SK-N-SH treated with all-trans-retinoic acid at 6 μM for 48 hours (cell line): ENCODE data around the gene PDIA3.

Experiments
- ATAC-seq: fragments of 200-7000 bp; cut with Tn5 transposase; 3 replicates; pipeline ENCODE4 v1.9.1; 2020; ENCODE audit warnings: mild to moderate bottlenecking, moderate library complexity
- ARNTL ChIP-seq: fragments of 450-650 bp; formaldehyde crosslinking; IDR thresholded peaks from 2 replicates; pipeline ENCODE4 v1.5.0; 2020; ENCODE audit warnings: low read depth, mild to moderate bottlenecking, moderate library complexity, borderline replicate concordance
- ESRRG ChIP-seq: fragments of 250-450 bp; sonication (Bioruptor Pico); IDR thresholded peaks from 2 replicates; pipeline ENCODE4 v1.6.1; 2021; ENCODE audit warnings: mild to moderate bottlenecking
- GLIS3 ChIP-seq: fragments of 250-450 bp; sonication (Bioruptor Pico); IDR thresholded peaks from 2 replicates; pipeline ENCODE4 v1.5.0; 2020; ENCODE audit warnings: mild to moderate bottlenecking, moderate library complexity
- ISL1 ChIP-seq: fragments of 250-450 bp; sonication (Bioruptor Pico); IDR thresholded peaks from 2 replicates; pipeline ENCODE4 v2.1.2; 2022; ENCODE audit warnings: mild to moderate bottlenecking, moderate library complexity
- OSR1 ChIP-seq: fragments of 250-450 bp; sonication (Bioruptor Pico); IDR thresholded peaks from 2 replicates; pipeline ENCODE4 v1.8.0; 2022; ENCODE audit warnings: moderate library complexity, mild to moderate bottlenecking, inconsistent platforms
- PPARA ChIP-seq: fragments of 250-450 bp; sonication (Bioruptor Pico); IDR thresholded peaks from 2 replicates; pipeline ENCODE4 v1.5.0; 2020; ENCODE audit warnings: mild to moderate bottlenecking, borderline replicate concordance
- TCF4 ChIP-seq: fragments of 250-450 bp; sonication (Bioruptor Pico); IDR thresholded peaks from 2 replicates; pipeline ENCODE4 v1.8.0; 2021; ENCODE audit warnings: mild to moderate bottlenecking, moderate library complexity, borderline replicate concordance
- ZC3H10 ChIP-seq: fragments of 250-450 bp; sonication (Bioruptor Pico); IDR thresholded peaks from 2 replicates; pipeline ENCODE4 v1.5.1; 2021; ENCODE audit warnings: mild to moderate bottlenecking, moderate library complexity
- ZNF565 ChIP-seq: fragments of 450-650 bp; formaldehyde crosslinking; conservative IDR thresholded peaks from 2 replicates; pipeline ENCODE4 v1.5.0; 2020; ENCODE audit warnings: low read depth, mild to moderate bottlenecking, moderate library complexity
- ZNF8 ChIP-seq: fragments of 450-650 bp; formaldehyde crosslinking; IDR thresholded peaks from 2 replicates; pipeline ENCODE4 v1.5.0; 2020; ENCODE audit warnings: mild to moderate bottlenecking, moderate library complexity
- TF ChIP-seq, protein P1 (sequence below): fragments of 250-450 bp; sonication (Bioruptor Pico); IDR thresholded peaks from 2 replicates; pipeline ENCODE4 v1.8.0; 2020; ENCODE audit warnings: mild to moderate bottlenecking, moderate library complexity, borderline replicate concordance
- TF ChIP-seq, protein P2 (sequence below): fragments of 250-450 bp; sonication (Bioruptor Pico); IDR thresholded peaks from 2 replicates; pipeline ENCODE4 v1.5.1; 2021; ENCODE audit warnings: mild to moderate bottlenecking, moderate library complexity
- TF ChIP-seq, protein P3 (sequence below): fragments of 250-450 bp; sonication (Bioruptor Pico); IDR thresholded peaks from 2 replicates; pipeline ENCODE4 v1.5.0; 2020; ENCODE audit warnings: mild to moderate bottlenecking, moderate library complexity
- TF ChIP-seq, protein P4 (sequence below): fragments of 250-450 bp; sonication (Bioruptor Pico); IDR thresholded peaks from 2 replicates; pipeline ENCODE4 v1.5.1; 2020; ENCODE audit warnings: low read depth, mild to moderate bottlenecking, moderate library complexity

PDIA3 gene

DNA sequence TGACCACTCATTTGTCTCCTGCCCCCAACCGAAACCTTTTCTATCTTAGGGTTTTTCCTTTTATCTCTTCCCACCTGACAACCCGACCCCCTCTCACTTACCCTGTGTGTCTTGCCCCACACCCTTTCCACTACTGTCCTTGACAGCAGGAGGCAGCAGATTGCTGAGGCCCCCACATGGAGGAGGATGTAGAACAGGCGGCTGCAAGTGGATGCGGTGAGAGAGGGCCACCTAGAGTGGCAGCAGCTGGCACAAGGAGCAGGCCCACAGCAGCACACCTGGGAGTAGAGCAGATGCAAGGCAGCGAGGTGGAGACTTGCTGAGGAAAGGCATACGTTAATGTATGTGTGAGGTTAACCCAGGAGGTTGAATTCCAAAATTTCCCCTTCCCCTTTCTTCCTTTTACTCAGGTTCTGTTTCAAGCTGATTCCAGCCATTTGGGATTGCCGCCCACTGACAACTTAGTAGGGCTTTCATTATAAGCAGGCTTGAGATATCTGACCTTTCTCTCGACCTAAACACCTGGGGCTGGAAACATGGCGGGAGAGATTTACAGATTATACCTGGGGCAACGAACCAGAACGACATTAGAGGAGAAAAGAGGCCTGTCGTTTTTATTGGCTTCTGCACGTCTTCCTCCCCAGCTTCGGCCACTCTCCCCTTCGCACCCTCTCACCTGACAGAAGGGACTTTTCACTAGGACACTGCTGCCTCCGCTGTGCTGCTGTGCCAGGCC, 53.1 kb downstream of the PDIA3 start:
- no peak for ATAC-seq
- TF ChIP-seq, protein P1, sequence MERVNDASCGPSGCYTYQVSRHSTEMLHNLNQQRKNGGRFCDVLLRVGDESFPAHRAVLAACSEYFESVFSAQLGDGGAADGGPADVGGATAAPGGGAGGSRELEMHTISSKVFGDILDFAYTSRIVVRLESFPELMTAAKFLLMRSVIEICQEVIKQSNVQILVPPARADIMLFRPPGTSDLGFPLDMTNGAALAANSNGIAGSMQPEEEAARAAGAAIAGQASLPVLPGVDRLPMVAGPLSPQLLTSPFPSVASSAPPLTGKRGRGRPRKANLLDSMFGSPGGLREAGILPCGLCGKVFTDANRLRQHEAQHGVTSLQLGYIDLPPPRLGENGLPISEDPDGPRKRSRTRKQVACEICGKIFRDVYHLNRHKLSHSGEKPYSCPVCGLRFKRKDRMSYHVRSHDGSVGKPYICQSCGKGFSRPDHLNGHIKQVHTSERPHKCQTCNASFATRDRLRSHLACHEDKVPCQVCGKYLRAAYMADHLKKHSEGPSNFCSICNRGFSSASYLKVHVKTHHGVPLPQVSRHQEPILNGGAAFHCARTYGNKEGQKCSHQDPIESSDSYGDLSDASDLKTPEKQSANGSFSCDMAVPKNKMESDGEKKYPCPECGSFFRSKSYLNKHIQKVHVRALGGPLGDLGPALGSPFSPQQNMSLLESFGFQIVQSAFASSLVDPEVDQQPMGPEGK: no peak
- TF ChIP-seq, protein P2, sequence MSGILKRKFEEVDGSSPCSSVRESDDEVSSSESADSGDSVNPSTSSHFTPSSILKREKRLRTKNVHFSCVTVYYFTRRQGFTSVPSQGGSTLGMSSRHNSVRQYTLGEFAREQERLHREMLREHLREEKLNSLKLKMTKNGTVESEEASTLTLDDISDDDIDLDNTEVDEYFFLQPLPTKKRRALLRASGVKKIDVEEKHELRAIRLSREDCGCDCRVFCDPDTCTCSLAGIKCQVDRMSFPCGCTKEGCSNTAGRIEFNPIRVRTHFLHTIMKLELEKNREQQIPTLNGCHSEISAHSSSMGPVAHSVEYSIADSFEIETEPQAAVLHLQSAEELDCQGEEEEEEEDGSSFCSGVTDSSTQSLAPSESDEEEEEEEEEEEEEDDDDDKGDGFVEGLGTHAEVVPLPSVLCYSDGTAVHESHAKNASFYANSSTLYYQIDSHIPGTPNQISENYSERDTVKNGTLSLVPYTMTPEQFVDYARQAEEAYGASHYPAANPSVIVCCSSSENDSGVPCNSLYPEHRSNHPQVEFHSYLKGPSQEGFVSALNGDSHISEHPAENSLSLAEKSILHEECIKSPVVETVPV: no peak
- TF ChIP-seq ZC3H10: no peak
- no peak for TF ChIP-seq OSR1
- TF ChIP-seq, protein P3, sequence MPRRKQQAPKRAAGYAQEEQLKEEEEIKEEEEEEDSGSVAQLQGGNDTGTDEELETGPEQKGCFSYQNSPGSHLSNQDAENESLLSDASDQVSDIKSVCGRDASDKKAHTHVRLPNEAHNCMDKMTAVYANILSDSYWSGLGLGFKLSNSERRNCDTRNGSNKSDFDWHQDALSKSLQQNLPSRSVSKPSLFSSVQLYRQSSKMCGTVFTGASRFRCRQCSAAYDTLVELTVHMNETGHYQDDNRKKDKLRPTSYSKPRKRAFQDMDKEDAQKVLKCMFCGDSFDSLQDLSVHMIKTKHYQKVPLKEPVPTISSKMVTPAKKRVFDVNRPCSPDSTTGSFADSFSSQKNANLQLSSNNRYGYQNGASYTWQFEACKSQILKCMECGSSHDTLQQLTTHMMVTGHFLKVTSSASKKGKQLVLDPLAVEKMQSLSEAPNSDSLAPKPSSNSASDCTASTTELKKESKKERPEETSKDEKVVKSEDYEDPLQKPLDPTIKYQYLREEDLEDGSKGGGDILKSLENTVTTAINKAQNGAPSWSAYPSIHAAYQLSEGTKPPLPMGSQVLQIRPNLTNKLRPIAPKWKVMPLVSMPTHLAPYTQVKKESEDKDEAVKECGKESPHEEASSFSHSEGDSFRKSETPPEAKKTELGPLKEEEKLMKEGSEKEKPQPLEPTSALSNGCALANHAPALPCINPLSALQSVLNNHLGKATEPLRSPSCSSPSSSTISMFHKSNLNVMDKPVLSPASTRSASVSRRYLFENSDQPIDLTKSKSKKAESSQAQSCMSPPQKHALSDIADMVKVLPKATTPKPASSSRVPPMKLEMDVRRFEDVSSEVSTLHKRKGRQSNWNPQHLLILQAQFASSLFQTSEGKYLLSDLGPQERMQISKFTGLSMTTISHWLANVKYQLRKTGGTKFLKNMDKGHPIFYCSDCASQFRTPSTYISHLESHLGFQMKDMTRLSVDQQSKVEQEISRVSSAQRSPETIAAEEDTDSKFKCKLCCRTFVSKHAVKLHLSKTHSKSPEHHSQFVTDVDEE (CRISPR knock-in tag): no peak
- no peak for TF ChIP-seq TCF4
- TF ChIP-seq ISL1 (CRISPR knock-in tag): no peak
- TF ChIP-seq ZNF8: no peak
- no peak for TF ChIP-seq ZNF565
- no peak for TF ChIP-seq PPARA (CRISPR knock-in tag)
- TF ChIP-seq, protein P4, sequence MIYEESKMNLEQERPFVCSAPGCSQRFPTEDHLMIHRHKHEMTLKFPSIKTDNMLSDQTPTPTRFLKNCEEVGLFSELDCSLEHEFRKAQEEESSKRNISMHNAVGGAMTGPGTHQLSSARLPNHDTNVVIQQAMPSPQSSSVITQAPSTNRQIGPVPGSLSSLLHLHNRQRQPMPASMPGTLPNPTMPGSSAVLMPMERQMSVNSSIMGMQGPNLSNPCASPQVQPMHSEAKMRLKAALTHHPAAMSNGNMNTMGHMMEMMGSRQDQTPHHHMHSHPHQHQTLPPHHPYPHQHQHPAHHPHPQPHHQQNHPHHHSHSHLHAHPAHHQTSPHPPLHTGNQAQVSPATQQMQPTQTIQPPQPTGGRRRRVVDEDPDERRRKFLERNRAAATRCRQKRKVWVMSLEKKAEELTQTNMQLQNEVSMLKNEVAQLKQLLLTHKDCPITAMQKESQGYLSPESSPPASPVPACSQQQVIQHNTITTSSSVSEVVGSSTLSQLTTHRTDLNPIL (CRISPR knock-in tag): no peak

DNA sequence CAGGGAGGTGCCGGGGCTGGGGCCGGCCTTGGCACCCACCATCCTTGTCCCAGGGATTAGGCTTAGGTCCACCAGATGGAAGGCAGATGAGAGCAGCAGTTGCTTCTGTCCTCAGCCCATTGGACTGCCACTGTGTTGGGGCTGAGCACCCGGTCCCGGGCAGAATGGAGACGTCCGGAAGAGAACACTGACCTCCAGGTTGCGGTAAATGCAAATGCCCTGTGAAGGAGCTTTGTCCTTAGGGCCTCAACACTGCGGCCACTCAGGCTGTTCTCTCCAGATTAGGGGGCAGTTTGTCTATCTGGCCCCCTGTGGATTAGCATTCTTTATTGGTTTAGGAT, 53.7 kb downstream of the PDIA3 start, which contains the start of gene SERINC4:
SERINC4 (minus strand) TSS at position 276 of the 341 bp plus-strand sequence; CDS start at position 42, 234 bp downstream.
- TF ChIP-seq, protein P4 (CRISPR knock-in tag): no peak
- TF ChIP-seq GLIS3 (CRISPR knock-in tag) (no peak), ISL1 (CRISPR knock-in tag) (no peak), ARNTL (CRISPR knock-in tag) (no peak), ESRRG (CRISPR knock-in tag) (no peak), ZC3H10 (no peak), ZNF565 (no peak), TCF4 (no peak)
- TF ChIP-seq, protein P3 (CRISPR knock-in tag): no peak
- TF ChIP-seq, protein P2: no peak
- peak; percentile 1; the same call in 2 of the 3 replicates for ATAC-seq
